Activated T-cell treated with anti-CD3 and anti-CD28 coated beads for 1 hour (primary cell): ENCODE results near the gene PRMT6.
"Not testable (repeated sequence)": the region's sequence is repeated elsewhere in the genome, so short reads cannot be mapped to it uniquely, and the experiment has no call there.

Experiments
- DNase-seq: peaks from one replicate; pipeline ENCODE4 v3.0.0-alpha.2; 2020; ENCODE audit warnings: low read depth

PRMT6 gene

DNA sequence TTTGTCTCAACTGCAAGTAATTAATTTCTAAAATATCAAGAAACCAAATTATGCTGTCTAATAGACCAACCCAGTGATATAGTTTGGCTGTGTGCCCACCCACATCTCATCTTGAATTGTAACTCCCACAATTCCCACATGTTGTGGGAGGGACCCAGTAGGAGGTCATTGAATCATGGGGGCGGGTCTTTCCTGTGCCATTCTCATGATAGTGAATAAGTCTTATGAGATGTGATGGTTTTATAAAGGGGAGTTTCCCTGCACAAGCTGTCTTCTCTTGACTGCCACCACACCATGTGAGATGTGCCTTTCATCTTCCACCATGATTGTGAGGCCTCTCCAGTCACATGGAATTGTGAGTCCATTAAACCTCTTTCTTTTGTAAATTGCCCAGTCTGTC, 36.9 kb downstream of the PRMT6 start:
- DNase-seq: not testable (repeated sequence)

DNA sequence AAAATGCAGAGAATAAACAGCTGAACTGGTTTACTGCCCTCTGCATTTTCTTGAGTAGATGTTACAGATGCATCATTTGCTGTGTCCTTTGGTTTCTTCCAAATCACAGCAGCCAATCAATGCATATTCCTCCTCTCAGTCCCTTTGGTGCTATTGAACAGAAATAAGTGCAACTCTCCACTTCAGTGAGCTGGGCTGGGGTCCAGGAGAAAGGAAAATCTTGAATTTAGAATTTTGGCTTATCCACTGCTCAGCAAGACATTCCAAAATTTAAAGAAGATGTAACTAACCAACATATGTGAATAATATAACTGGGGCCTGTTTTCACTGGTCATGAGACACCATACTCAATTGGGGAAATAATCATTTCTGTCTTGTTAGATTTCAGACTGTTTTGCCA, 39.2 kb downstream of the PRMT6 start:
- DNase-seq: no peak

- DNase-seq: no peak
These were observed 40.2 kb downstream of the PRMT6 start for GRCh38 chr1:107096690-107097089.

DNA sequence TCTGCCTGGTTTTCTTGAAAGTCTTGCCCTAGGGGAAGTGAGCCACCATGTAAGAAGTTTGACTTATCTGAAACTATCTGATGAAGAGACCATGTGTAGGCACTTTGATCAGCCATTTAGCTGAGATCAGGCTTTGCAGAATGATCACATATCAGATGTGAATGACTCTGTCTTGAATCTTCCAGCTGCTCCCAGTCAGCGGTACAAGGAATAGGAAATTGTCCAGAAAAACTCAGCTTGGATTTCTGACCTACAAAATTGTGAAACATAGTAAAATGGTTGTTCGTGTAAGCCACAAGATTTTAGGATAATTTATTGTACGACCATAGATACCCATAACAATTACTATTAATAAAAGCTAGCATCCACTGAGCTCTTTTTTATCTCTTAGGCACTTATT, 42.5 kb downstream of the PRMT6 start:
- no peak for DNase-seq

GRCh38 chr1:107100331-107100984, 44.0 kb downstream of the PRMT6 start:
- no peak for DNase-seq

DNA sequence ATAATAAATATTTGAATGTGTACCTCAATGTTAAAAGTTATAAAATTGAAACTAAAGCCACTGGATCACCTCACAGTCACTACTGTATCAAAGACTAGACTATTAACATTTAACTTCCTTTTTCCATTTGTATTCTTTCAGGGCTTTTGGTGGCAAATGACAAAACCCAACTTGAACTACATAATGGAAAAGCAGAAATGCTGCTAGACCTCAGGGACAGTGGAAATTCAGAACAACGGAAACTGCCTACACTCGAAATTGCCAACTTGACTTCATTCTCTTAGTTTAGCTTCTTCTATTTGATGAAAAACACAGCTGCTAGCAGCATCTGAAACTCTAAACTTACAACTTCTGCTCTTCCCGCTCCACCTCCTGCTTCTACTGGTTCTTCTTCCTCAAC, 49.4 kb downstream of the PRMT6 start:
- DNase-seq: no peak
